Subcutaneous adipose tissue (tissue), 4 donors: ENCODE measurements around the gene NLGN2. TPM values are rescaled to one million over a fixed set of nuclear protein-coding genes. Genes with fewer than 3 reads are reported as not detected.

Experiments used
- CTCF ChIP-seq: fragments of 450-650 bp; IDR thresholded peaks from one replicate; pipeline ENCODE4 v1.5.1; 2016; ENCODE audit warnings: low read depth, mild to moderate bottlenecking, control low read depth, antibody characterized with exemption, moderate library complexity
- total RNA-seq, 4 donors: library from RNA; depleted of rRNA; stranded (reverse); fragments of >200 nt; gene quantifications; one replicate each; pipeline ENCODE4 v1.1.0, GENCODE V29; 2016

NLGN2 gene
- total RNA-seq, 4 donors from 2014 or later = 3.1 to 6.8 (median 4.2) TPM

GRCh38 chr17:7459961-7460545 is 52.4 kb downstream of the NLGN2 start:
- no peak for TF ChIP-seq CTCF

GRCh38 chr17:7460850-7461660 is 53.4 kb downstream of the NLGN2 start:
- no peak for TF ChIP-seq CTCF

- no peak for TF ChIP-seq CTCF
Observed at GRCh38 chr17:7462474-7463371, 55.1 kb downstream of the NLGN2 start.

- TF ChIP-seq CTCF = no peak
Observed at GRCh38 chr17:7463372-7463846, 55.8 kb downstream of the NLGN2 start.

GRCh38 chr17:7464081-7464480 is 56.4 kb downstream of the NLGN2 start:
- TF ChIP-seq CTCF = no peak

GRCh38 chr17:7465597-7466275 is 58.1 kb downstream of the NLGN2 start:
- no peak for TF ChIP-seq CTCF

GRCh38 chr17:7466318-7466638 is 58.6 kb downstream of the NLGN2 start:
- TF ChIP-seq CTCF = no peak
